GM12878 (cell line): ENCODE data around the gene UNC119B. TPM values are rescaled to one million over a fixed set of nuclear protein-coding genes. Genes with fewer than 3 reads are reported as not detected.

Experiments used
- ATAC-seq: fragments of 200-7000 bp; cut with Tn5 transposase; 3 replicates; pipeline ENCODE4 v1.9.1; 2020; ENCODE audit warnings: mild to moderate bottlenecking, moderate library complexity
- BruUV-seq: library from RNA; stranded (reverse); fragments of 400-500 nt; replicated peaks from 2 replicates; lab custom pipeline; 2021; lab: Mats Ljungman, UMichigan
- CTCF ChIA-PET: fragments of 300-600 bp; sonication (Branson Sonifier 250); formaldehyde crosslinking; extraction: SDS; loops from one replicate; lab custom pipeline; 2021; ENCODE audit warnings: inconsistent platforms; lab: Yijun Ruan, JAX
- POLR2A ChIA-PET: fragments of 350-600 bp; formaldehyde crosslinking; extraction: SDS; loops from one replicate; lab custom pipeline; 2021; ENCODE audit warnings: inconsistent platforms; lab: Charles Lee
- RAD21 ChIA-PET: fragments of 300-600 bp; sonication (Branson Sonifier 250); formaldehyde crosslinking; loops from one replicate; lab custom pipeline; 2023; ENCODE audit warnings: antibody characterized with exemption; ENCODE audit not compliant: unreplicated experiment; lab: Charles Lee
- SMC1A ChIA-PET: fragments of 300-600 bp; sonication (Branson Sonifier 250); formaldehyde crosslinking; loops from one replicate; lab custom pipeline; 2023; ENCODE audit not compliant: unreplicated experiment, uncharacterized antibody; lab: Charles Lee
- DNase-seq: peaks from one replicate; pipeline ENCODE4 v3.0.0-alpha.2; 2011; ENCODE audit warnings: low read depth, low spot score
- FAIRE-seq: peaks from 3 replicates; lab custom pipeline; 2011; peaks lifted over from hg19 to GRCh38; lab: Jason Lieb, UNC
- H2AFZ ChIP-seq: 2 replicates; pipeline ENCODE4 v1.6.0; 2011; ENCODE audit warnings: low read depth, low read length, control low read depth; ENCODE audit not compliant: control insufficient read depth
- H3K27ac ChIP-seq: 2 replicates; pipeline ENCODE4 v1.5.1; 2011; ENCODE audit warnings: control low read depth; ENCODE audit not compliant: control insufficient read depth, insufficient read depth
- H3K27me3 ChIP-seq, 2 experiments: replicated peaks in 1 of 2; 2 replicates each; pipeline versions ENCODE4 v1.6.0 to v1.6.1; 2011; ENCODE audit warnings: low read length in 1 of 2; ENCODE audit not compliant: control insufficient read depth in 2 of 2, insufficient read depth in 2 of 2
- H3K36me3 ChIP-seq, 2 experiments: 2 replicates each; pipeline ENCODE4 v1.5.1; 2011; ENCODE audit warnings: low read length in 1 of 2; ENCODE audit not compliant: control insufficient read depth in 2 of 2, insufficient read depth in 2 of 2
- H3K4me1 ChIP-seq: 2 replicates; pipeline ENCODE4 v1.6.1; 2011; ENCODE audit warnings: mild to moderate bottlenecking, low read length, moderate library complexity, mixed read lengths; ENCODE audit not compliant: control insufficient read depth, insufficient read depth
- H3K4me2 ChIP-seq: 2 replicates; pipeline ENCODE4 v1.6.0; 2011; ENCODE audit warnings: control low read depth; ENCODE audit not compliant: control insufficient read depth, insufficient read depth
- H3K4me3 ChIP-seq: fragments of 200-600 bp; sonication (generic); 2 replicates; pipeline ENCODE4 v1.5.1; 2016
- H3K79me2 ChIP-seq: 2 replicates; pipeline ENCODE4 v1.6.0; 2011; ENCODE audit warnings: low read length; ENCODE audit not compliant: control insufficient read depth, insufficient read depth
- H3K9ac ChIP-seq: 2 replicates; pipeline ENCODE4 v1.8.0; 2011; ENCODE audit warnings: low read length, control low read depth, mixed read lengths; ENCODE audit not compliant: control insufficient read depth, insufficient read depth
- H3K9me3 ChIP-seq: replicated peaks from 3 replicates; pipeline ENCODE4 v1.5.1; 2011; ENCODE audit warnings: mild to moderate bottlenecking, low read length; ENCODE audit not compliant: control insufficient read depth, insufficient read depth
- H4K20me1 ChIP-seq: 2 replicates; pipeline ENCODE4 v1.6.0; 2011; ENCODE audit not compliant: control insufficient read depth, insufficient read depth
- ATF2 ChIP-seq: IDR thresholded peaks from 2 replicates; pipeline ENCODE4 v1.6.1; 2012; ENCODE audit warnings: low read length, inconsistent platforms
- HCFC1 ChIP-seq: fragments of 150-350 bp; IDR thresholded peaks from 2 replicates; pipeline ENCODE4 v1.6.1; 2014; ENCODE audit warnings: low read length
- MLLT1 ChIP-seq: fragments of 450-650 bp; IDR thresholded peaks from 2 replicates; pipeline ENCODE4 v1.6.1; 2016; ENCODE audit warnings: mild to moderate bottlenecking
- MTA2 ChIP-seq: fragments of 450-650 bp; IDR thresholded peaks from 2 replicates; pipeline ENCODE4 v1.6.1; 2016; ENCODE audit warnings: low read depth, mild to moderate bottlenecking, moderate library complexity
- RELA ChIP-seq: fragments of 450-650 bp; IDR thresholded peaks from 2 replicates; pipeline ENCODE4 v1.8.0; 2014; ENCODE audit warnings: borderline replicate concordance; ENCODE audit not compliant: partially characterized antibody
- SIX5 ChIP-seq: IDR thresholded peaks from 2 replicates; pipeline ENCODE4 v1.6.1; 2011; ENCODE audit warnings: mild to moderate bottlenecking, low read depth, low read length, moderate library complexity; ENCODE audit not compliant: severe bottlenecking
- SP1 ChIP-seq: IDR thresholded peaks from one replicate; pipeline ENCODE4 v1.6.1; 2011; ENCODE audit warnings: low read depth, low read length
- STAT1 ChIP-seq: fragments of 450-650 bp; conservative IDR thresholded peaks from 2 replicates; pipeline ENCODE4 v1.6.1; 2014; ENCODE audit warnings: antibody characterized with exemption, mild to moderate bottlenecking
- SUPT20H ChIP-seq: IDR thresholded peaks from 2 replicates; pipeline ENCODE4 v1.6.1; 2011; ENCODE audit warnings: low read depth, mild to moderate bottlenecking, low read length, moderate library complexity, borderline replicate concordance; ENCODE audit not compliant: control insufficient read depth
- TBL1XR1 ChIP-seq: IDR thresholded peaks from 2 replicates; pipeline ENCODE4 v1.6.1; 2012; ENCODE audit warnings: low read depth, low read length, improper control_type of control experiment
- YBX1 ChIP-seq: fragments of 450-650 bp; IDR thresholded peaks from 2 replicates; pipeline ENCODE4 v1.6.1; 2016; ENCODE audit warnings: antibody characterized with exemption
- YY1 ChIP-seq: IDR thresholded peaks from 2 replicates; pipeline ENCODE4 v1.6.1; 2011; ENCODE audit warnings: low read depth, mild to moderate bottlenecking, low read length
- WGBS: methylation state at CpG from one replicate; pipeline ENCODE4 v1.1.6; 2016; ENCODE audit warnings: low lambda C conversion rate; ENCODE audit not compliant: insufficient replicate concordance, insufficient coverage; ENCODE audit errors: missing lambda C conversion rate; 5-methylcytosine and 5-hydroxymethylcytosine counted together
- in situ Hi-C: fragments of 300-500 bp; cut with MboI; formaldehyde crosslinking; loops from 9 replicates; pipeline ENCODE4 v1.14.3; 2018; ENCODE audit warnings: mixed read lengths
- intact Hi-C: fragments of 100-400 bp; cut with micrococcal nuclease; formaldehyde crosslinking; loops from one replicate; pipeline ENCODE4 v1.14.2; 2022; ENCODE audit not compliant: unreplicated experiment
- polyA plus RNA-seq, 11 experiments: library from polyadenylated mRNA; depleted of rRNA in 4 of 11; unstranded in 6 of 11; stranded (reverse) in 5 of 11; fragments of >200 nt; fragmentation: Nextera tagmentation in 4 of 11; fragmentation: Illumina TruSeq in 1 of 11; extraction: Ambion mirVana in 4 of 11; extraction: Trizol in 1 of 11; gene quantifications; 1 replicate in 1 of 11; 2 replicates in 10 of 11; pipeline versions ENCODE4 v1.2.1 to v1.2.3, GENCODE V29; 2011 to 2016; ENCODE audit warnings: inconsistent platforms in 2 of 11, missing spikeins in 2 of 11, low read depth in 1 of 11
- total RNA-seq, 4 experiments: library from RNA; depleted of rRNA in 3 of 4; stranded (reverse); fragments of >200 nt in 3 of 4; fragmentation: Illumina TruSeq in 1 of 4; extraction: Trizol in 1 of 4; gene quantifications; 2 replicates each; pipeline versions ENCODE4 v1.2.1 to v1.2.3, GENCODE V29; 2013 to 2021
- TF ChIP-seq, protein P1 (sequence below): fragments of 450-650 bp; formaldehyde crosslinking; IDR thresholded peaks from 2 replicates; pipeline ENCODE4 v1.5.0; 2022; ENCODE audit warnings: mild to moderate bottlenecking, missing genetic modification characterization
- TF ChIP-seq, protein P2 (sequence below): IDR thresholded peaks from 2 replicates; pipeline ENCODE4 v1.6.1; 2011; ENCODE audit warnings: mild to moderate bottlenecking, low read depth, low read length, moderate library complexity; ENCODE audit not compliant: insufficient replicate concordance

The UNC119B gene
- total and polyA plus RNA-seq, 10 of the 15 experiments (the other 5 are each of a cell fraction or from before 2014, with no cell fraction given), result 4.3 to 31.5 (median 10.5) TPM

GRCh38 chr12:120712610-120713009 is 2.4 kb downstream of the UNC119B start (continued):
- TF ChIP-seq, protein P1, sequence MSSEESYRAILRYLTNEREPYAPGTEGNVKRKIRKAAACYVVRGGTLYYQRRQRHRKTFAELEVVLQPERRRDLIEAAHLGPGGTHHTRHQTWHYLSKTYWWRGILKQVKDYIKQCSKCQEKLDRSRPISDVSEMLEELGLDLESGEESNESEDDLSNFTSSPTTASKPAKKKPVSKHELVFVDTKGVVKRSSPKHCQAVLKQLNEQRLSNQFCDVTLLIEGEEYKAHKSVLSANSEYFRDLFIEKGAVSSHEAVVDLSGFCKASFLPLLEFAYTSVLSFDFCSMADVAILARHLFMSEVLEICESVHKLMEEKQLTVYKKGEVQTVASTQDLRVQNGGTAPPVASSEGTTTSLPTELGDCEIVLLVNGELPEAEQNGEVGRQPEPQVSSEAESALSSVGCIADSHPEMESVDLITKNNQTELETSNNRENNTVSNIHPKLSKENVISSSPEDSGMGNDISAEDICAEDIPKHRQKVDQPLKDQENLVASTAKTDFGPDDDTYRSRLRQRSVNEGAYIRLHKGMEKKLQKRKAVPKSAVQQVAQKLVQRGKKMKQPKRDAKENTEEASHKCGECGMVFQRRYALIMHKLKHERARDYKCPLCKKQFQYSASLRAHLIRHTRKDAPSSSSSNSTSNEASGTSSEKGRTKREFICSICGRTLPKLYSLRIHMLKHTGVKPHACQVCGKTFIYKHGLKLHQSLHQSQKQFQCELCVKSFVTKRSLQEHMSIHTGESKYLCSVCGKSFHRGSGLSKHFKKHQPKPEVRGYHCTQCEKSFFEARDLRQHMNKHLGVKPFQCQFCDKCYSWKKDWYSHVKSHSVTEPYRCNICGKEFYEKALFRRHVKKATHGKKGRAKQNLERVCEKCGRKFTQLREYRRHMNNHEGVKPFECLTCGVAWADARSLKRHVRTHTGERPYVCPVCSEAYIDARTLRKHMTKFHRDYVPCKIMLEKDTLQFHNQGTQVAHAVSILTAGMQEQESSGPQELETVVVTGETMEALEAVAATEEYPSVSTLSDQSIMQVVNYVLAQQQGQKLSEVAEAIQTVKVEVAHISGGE, result no peak
- no peak for TF ChIP-seq STAT1
- TF ChIP-seq MLLT1, result no peak

- Histone ChIP-seq H3K27ac (no peak overlapping the region), H3K9ac (no peak overlapping the region), H3K79me2 (peaks cover 15% of the 10 kb centered on the region), H3K27me3 (no peaks in the 10 kb centered on the region), H2AFZ (no peak overlapping the region), H3K4me2 (no peak overlapping the region; the same call in 1 of the 2 replicates), H3K4me3 (no peak overlapping the region), H3K9me3 (no peaks in the 10 kb centered on the region), H3K36me3 (peaks cover 3 to 28% of the 10 kb centered on the region in 2 experiments), H4K20me1 (no peaks in the 10 kb centered on the region), H3K4me1 (peaks cover 15% of the 10 kb centered on the region)
- WGBS, result 0% methylated on average over 4 of the region's 4 CpGs
- peak; percentile 40 for DNase-seq
- intact Hi-C loops, result loop anchor here (1.0 to 5.0 kb wide), 5 partner anchors 27 to 258 kb away; partner anchors contain the start of gene MLEC
- peak; percentile 94 for FAIRE-seq
- ChIA-PET SMC1A (interaction anchor here (0.7 to 6.4 kb wide), 6 partner anchors 26 to 258 kb away, joined by 3 to 43 read pairs (median 3); no protein-coding TSS in a partner anchor), RAD21 (interaction anchor here (0.7 to 2.1 kb wide), 7 partner anchors 14 to 258 kb away, joined by 3 to 9 read pairs (median 4); no protein-coding TSS in a partner anchor), CTCF (interaction anchor here (0.9 to 2.1 kb wide), 10 partner anchors 15 to 258 kb away, joined by 3 to 23 read pairs (median 4); no protein-coding TSS in a partner anchor), POLR2A (interaction anchor here (0.6 kb wide), 1 partner anchor 259 kb away, joined by 3 read pairs; no protein-coding TSS in a partner anchor)
- in situ Hi-C loops, result loop anchor here (5.0 kb wide), 2 partner anchors 67 to 132 kb away; partner anchors contain the start of gene POP5
- ATAC-seq, result peak; percentile 80
- BruUV-seq, result no TSS peak
- TF ChIP-seq YY1 (peak; percentile 63; the same call in 1 of the 2 replicates), SIX5 (no peak), RELA (no peak), ATF2 (no peak), MTA2 (no peak), SP1 (no peak), TBL1XR1 (no peak), HCFC1 (no peak), YBX1 (no peak), SUPT20H (no peak)
- TF ChIP-seq, protein P2, sequence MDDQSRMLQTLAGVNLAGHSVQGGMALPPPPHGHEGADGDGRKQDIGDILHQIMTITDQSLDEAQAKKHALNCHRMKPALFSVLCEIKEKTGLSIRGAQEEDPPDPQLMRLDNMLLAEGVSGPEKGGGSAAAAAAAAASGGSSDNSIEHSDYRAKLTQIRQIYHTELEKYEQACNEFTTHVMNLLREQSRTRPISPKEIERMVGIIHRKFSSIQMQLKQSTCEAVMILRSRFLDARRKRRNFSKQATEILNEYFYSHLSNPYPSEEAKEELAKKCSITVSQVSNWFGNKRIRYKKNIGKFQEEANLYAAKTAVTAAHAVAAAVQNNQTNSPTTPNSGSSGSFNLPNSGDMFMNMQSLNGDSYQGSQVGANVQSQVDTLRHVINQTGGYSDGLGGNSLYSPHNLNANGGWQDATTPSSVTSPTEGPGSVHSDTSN, result no peak
Observed at GRCh38 chr12:120713861-120714482, 3.7 kb downstream of the UNC119B start.
